ENCODE measurements around the gene AQP12B. TPM values are rescaled to one million over a fixed set of nuclear protein-coding genes. Genes with fewer than 3 reads are reported as not detected.
"Not testable (repeated sequence)": the region's sequence is repeated elsewhere in the genome, so short reads cannot be mapped to it uniquely, and the experiment has no call there.

The AQP12B gene, protein sequence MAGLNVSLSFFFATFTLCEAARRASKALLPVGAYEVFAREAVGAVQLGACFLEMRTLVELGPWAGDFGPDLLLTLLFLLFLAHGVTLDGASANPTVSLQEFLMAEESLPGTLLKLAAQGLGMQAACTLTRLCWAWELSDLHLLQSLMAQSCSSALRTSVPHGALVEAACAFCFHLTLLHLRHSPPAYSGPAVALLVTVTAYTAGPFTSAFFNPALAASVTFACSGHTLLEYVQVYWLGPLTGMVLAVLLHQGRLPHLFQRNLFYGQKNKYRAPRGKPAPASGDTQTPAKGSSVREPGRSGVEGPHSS
- not detected in 2 replicates for total RNA-seq (2014; rRNA removed; shearing (Covaris generic))

DNA sequence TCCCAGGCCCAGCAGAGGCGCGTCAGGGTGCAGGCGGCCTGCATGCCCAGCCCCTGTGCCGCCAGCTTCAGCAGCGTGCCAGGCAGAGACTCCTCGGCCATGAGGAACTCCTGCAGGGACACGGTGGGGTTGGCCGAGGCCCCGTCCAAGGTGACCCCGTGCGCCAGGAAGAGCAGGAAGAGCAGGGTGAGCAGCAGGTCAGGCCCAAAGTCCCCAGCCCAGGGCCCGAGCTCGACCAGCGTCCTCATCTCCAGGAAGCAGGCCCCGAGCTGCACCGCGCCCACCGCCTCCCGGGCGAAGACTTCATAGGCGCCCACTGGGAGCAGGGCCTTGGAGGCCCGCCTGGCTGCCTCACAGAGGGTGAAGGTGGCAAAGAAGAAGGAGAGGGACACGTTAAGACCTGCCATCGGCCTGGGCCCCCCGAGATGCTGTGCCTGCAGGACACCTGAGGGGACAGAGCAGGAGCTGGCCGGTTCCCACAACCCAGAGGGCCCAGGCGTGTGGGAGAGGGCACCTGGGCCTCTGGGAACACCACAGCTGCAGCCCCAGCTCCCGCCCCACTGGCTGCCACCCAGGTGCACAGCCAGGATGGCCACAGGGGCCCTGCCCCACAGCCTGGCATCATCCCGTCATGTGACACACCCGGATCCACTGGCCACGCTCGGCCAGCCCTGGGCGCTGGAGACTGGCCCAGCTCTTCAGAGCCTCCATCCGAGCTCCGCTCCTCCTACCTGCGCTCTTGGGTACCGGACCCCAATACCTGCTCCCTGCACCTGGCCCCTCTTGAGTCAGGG, at the start of gene AQP12B:
Gene AQP12B (minus strand): TSS at position 455 of the 794 bp plus-strand sequence. CDS start 48 bp downstream, at position 407.
- DNase-seq (ENCODE audit: low read depth) = not testable (repeated sequence)

GRCh38 chr2:240732184-240732583, 49.5 kb upstream of the AQP12B start:
- no peak for DNase-seq (ENCODE audit: low read depth)

- DNase-seq (ENCODE audit: low read depth) = no peak
Observed at GRCh38 chr2:240731178-240731545, 48.5 kb upstream of the AQP12B start.

- DNase-seq (ENCODE audit: low read depth) = no peak
Observed at GRCh38 chr2:240730501-240731177, 48.0 kb upstream of the AQP12B start.

DNA sequence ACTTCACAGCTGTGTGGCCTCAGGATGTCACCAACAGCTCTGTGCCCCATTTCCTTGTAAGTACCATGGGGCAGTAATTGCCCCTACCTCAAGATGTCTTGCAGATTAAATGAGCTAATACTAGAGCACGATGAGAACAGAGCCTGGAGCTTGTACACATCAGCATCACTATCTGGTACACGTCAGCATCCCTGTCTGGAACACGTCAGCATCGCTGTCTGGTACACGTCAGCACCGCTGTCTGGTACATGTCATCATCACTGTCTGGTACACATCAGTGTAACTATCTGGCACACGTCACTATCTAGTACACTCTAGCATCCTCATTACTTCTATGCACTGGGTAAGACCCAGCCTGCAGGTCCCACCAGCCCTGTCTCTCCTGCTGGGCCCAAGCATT, 46.1 kb upstream of the AQP12B start:
- no peak for DNase-seq (ENCODE audit: low read depth)

- no peak for DNase-seq (ENCODE audit: low read depth)
Observed at GRCh38 chr2:240728361-240728760, 45.7 kb upstream of the AQP12B start.

DNA sequence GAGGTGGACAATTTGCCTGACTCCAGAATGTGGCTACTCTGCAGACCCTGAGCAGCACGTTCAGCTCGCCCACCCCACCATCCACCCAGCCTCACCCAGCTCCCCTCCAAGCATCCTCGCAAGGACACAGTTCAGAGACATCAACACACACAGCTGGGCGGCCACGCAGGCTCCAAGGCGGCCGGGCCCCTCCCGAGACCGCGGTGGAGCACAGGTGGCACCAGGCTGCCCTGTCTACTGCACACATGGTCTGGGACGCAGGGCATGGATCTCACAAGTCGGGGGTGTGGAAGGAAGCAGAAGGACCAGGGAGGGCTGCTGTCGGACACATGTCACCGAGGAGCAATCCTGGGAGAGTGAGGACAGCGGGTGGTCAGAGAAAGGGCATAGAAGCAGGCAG, 45.2 kb upstream of the AQP12B start:
- no peak for DNase-seq (ENCODE audit: low read depth)

- DNase-seq (ENCODE audit: low read depth) = no peak
Observed at GRCh38 chr2:240727439-240727838, 44.8 kb upstream of the AQP12B start.

- no peak for DNase-seq (ENCODE audit: low read depth)
Observed at GRCh38 chr2:240726876-240727275, 44.2 kb upstream of the AQP12B start.

GRCh38 chr2:240725671-240726070, 43.0 kb upstream of the AQP12B start:
- DNase-seq (ENCODE audit: low read depth) = no peak

DNA sequence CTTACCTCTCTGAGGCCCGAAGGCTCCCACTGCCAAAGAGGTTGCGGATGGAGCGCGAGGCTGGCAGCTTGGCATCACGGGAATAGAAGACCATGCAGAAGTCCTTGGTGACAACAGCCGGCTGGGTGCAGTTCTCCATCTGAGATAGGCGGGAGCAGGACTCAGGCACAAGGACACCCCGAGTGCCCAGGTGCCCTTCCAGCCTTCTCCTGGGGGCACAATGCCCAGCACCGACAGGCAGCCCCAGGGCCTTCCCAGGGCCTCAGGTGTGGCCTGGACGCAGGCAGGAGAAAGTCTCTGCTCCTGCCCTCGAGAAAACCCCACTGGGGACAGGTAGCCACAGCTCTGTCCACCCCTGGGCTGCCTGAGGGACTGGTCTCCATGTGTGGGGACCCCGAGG, 42.6 kb upstream of the AQP12B start:
- no peak for DNase-seq (ENCODE audit: low read depth)

DNA sequence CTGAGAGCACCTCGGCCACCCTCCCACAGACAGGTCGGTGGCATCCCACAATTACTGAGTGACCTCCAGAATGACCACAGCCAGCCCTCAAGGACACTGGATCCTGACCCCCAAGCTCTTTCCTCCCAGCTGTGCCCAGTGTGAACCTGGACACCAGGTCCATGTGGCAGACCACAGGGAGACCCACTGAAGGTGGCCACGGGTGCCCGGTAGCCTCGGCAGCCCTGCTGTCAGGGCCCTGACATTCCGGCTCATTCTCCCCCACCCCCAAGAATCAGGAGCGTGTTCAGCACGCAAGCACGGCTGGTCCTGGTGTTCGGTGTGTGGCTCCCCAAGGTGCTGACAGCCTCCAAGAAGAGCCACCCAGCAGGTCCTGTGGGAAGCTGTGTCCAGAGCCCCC, 41.7 kb upstream of the AQP12B start:
- no peak for DNase-seq (ENCODE audit: low read depth)

GRCh38 chr2:240723851-240724250, 41.2 kb upstream of the AQP12B start:
- DNase-seq (ENCODE audit: low read depth) = no peak

- DNase-seq (ENCODE audit: low read depth) = no peak
Observed at GRCh38 chr2:240722796-240723735, 40.4 kb upstream of the AQP12B start.

DNA sequence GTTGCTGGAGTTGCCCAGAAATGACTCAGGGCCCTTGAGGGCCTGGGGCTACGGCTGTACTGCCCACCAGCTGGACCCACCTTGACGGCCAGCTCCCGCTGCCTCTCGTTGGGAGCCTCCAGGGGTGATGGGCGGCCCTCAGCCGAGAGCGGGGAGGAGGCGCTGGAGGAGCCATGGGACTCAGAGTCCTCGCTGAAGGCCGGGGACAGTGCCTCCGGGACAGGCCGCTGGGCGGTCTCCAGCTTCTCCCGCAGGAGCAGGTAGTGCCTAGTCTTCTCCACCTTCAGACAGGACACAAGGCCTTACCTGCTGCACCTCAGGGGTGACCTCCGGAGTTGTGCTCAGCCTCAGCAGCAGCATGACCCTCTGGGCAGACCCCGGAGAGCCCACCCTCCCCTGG, 39.7 kb upstream of the AQP12B start:
- DNase-seq (ENCODE audit: low read depth) = no peak

- DNase-seq (ENCODE audit: low read depth) = no peak
Observed at GRCh38 chr2:240721596-240722180, 39.0 kb upstream of the AQP12B start.

DNA sequence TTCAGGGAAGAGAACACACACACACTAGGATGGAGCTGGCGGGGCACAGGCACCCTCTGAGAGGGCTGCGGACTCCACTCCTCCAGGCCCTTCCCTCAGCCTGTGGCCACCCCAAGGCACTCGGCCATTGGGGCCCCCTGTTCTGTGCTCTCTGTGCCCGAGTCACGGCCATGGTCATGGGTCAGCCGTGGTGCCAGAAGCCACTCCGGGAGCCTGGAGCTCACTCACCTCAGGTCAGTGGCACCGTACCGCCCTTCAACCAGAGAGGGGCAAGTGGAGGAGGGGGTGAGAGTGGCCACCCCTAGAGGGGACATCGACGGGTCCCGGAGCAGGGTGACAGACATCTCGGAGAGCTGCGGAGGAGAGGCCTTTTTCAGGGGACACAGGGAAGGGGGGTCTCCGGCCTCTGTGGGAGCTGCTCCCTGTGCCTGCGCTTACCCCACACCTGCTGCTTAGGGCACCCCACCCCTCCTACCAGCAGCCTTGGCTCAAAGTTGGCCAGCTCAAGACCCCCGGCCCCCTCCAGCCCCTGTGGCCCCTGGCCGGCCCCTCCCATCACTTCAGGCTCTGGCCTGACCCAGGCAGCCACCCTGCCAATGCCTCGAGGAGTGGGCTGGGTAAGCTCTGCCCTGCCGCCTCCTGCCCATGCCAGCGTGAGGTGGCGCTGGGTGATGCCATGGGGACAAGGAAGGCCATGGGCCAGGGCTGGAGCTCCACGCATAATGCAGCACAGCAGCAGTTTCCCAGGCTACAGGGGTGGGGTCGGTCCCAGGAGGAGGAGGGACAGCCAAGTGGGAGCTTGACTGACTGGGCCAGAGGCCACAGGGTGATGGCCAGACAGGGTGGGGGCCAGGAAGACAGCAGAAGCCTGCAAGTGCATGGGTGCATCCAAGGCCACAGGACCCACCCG, 38.3 kb upstream of the AQP12B start:
- DNase-seq (ENCODE audit: low read depth) = no peak

DNA sequence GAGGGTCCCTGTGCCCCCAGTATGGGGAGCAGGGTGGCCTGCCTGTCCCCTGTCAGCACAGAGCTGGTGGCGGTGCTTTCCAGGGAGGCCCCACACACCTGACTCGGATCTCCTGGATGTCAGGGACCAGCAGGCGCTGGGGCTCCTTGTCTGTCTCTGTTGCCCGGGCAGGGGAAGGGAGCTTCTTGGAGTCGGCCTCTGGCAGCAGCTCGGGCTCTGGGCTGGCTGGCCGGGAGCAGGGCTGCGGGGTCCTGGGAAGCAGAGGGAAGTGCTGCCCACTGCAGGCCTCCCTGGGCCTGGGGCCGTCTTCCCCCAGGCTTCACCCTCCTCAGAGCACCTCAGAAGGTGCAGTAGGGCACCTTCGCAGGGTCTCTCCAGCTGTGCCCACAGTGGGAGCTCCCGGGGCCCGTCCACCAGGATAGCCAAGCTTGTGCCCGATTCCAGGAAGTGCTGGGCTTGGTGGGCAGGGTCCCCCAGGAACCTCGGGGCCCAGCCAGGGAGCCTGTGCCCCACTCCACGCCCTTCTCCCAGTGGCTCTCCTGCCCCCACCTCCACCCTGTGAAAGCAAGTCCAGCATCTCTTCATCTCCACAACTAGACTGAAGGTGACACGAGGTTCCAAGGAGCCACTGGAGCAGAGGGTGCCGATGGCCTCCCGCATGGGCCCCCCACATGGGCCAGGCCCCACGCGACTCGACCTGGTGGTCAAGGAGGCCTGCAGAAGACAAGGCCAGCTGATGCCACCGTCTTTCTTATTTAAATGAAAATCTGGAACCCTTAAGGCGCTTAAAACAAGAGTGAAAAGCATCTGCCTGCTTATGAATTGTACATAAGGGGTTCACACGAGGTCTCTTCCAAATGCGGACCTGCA, 37.2 kb upstream of the AQP12B start:
- no peak for DNase-seq (ENCODE audit: low read depth)

DNA sequence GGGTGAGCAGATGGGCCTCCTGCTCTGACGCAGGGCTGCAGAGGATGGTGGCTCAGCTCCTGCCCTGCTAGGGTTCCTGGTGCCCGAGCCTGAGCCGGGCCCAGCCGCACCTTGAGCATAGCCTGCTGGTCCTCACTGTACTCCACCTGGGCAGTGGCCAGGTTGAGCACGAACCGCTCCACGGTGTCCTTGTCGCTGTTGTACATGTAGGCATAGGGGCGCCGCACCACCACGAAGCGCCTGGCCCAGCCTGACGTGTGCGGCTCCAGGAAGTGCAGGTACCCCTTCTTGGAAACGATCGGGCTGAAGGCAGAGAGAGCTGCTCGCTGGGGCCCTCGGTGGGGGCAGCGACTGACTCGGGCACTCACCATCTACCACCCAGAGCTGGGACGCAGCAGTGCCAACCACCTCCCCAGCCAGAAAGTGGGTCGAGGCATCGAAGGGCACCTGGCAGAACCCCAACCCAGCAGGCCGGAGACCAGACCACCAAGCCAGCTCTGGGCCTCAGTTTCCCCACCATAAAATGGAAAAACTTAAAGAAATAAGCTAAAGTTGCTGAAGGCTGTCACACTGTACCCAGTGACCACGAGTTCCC, 36.3 kb upstream of the AQP12B start:
- DNase-seq (ENCODE audit: low read depth) = no peak
